HTERT RPE-1 (cell line): ENCODE results near the gene ARID5B.

Experiments used
- in situ Hi-C: fragments of 300-500 bp; cut with MboI; formaldehyde crosslinking; loops from 4 replicates; pipeline ENCODE4 v1.14.3; 2020; ENCODE audit warnings: low sequenced_read_pairs

ARID5B gene

DNA sequence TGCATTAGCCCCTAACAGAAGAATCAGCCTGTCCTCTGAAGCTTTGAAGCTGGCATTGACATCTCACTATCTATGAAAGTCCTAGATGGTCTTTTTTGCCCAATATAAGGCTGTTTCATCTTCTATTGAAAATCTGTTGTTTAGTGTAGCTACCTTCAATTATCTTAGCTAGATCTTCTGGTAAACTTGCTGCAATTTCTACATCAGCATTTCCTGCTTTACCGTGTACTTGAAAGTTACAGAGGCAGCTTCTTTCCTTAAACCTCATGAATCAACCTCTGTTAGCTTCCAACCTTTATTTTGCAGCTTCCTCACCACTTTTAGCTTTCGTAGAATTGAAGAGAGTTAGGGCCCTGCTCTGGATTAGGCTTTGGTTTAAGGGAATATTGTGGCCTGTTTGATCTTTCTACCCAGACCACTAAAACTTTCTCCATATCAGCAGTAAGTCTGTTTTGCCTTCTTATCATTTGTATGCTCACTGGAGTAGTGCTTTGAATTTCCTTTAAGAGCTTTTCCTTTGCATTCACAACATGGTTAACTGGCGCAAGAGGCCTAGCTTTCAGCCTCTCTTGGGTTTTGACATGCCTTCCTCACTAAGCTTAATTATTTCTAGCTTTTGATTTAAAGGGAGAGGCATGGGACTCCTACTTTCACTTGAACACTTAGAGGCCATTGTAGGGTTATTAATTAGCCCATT lies 32.5 kb downstream of the ARID5B start:
- in situ Hi-C loops = no loop called here

DNA sequence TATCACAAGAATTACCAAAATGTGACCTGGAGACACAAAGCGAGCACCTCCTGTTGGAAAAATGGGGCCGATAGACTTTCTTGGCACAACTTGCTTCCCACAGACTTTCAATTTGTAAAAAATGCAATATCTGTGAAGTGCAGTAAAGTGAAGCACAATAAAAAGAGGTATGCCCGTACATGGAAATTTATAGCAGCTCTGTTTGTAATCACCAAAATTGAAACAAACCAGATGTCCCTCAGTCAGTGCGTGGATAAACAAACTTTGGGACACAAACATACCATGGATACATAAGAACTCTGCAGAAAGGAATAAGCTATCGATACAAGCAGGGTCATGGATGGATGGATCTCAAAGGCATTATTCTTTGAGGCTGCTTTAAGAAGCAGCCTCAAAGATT lies 33.6 kb downstream of the ARID5B start:
- in situ Hi-C loops = no loop called here

DNA sequence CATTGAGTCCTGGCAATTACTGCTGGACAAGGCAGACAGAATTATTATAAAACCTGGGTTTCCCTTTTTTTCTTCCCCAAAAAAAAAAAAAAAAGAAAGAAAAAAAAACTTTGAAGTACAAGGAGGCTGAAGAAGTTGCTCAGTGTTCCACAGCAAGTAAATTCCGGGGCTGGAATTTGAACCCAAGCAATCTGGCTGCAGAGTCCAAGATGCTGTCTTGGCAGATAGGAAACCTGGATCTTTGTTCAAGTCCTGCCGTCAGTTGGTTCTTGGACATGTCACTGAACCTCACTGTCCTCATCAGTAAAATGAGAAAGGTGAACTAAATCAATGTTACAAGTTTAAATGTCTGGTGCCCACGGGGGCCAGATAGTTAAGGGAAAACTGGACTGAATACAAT lies 35.3 kb downstream of the ARID5B start:
- in situ Hi-C loops = no loop called here

DNA sequence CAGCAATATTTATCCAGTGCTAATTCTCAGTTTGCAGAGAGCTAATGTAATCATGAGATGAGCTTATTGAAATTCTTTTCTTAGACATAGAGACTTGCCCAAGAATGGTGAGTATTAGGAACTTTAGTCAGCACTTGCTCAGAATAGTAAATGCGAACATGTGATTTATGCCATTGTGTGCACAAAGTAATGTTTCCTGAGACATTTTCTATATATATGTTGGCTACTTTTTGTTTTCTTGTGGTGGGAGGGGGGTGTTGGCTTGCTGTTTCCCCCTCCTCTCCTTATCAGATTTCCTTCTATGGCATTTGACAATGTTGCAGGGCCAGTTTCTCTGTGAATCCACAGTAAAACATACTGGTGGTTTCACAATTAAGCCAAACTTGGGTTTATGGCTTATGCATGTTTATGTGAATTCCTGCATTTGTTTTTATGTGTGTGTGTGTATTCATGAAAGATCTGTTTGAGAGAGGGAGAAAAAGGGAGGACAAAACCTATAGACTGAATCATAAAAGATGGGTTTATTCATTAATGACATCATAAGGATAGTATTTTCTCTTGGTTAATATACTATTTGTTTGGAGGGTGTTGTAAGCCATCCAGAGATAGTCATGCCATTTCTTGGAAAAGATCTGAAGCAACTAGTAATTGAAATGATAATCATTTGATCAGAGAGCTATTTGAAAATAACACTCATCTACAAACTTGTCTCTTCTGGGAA lies 36.3 kb downstream of the ARID5B start:
- in situ Hi-C loops = no loop called here

DNA sequence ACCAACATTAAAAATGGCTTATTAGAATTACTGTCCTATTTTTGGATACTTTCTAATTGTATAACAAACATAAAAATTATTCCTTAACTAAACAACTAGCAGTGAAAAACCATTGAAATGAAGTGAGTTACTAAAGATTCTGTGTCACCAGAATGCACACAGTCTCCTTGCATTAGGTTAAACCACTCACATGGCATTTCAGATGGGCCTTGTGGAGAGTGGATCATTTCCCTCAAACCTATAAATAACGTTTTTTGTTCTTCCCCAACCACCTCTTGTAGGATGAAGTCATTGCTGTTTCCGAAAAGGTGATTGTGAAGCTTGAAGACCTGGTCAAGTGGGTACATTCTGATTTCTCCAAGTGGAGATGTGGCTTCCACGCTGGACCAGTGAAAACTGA lies 38.4 kb downstream of the ARID5B start:
- in situ Hi-C loops = no loop called here

DNA sequence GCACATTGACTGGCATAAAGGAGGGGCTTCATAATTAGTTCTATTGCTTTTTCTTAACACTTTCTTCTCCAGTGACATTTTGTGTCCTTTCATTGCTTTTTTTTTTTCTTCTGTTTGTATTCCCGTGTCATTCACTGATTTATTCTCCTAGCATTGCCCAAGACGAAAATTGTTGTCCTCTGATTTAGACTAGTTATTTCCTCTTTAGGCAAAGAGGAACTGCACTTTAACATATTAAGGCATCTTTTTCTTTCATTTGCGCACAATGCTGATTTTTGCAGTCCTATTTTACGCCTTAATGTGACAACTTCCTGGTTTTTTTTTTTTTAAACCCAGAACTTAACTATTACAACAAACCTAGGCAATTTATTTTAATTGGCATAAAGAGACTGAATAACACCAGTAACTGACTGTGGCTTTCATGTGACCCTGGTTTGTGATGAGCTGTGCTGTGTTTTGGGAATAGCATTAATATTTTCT lies 39.7 kb downstream of the ARID5B start:
- in situ Hi-C loops = no loop called here

DNA sequence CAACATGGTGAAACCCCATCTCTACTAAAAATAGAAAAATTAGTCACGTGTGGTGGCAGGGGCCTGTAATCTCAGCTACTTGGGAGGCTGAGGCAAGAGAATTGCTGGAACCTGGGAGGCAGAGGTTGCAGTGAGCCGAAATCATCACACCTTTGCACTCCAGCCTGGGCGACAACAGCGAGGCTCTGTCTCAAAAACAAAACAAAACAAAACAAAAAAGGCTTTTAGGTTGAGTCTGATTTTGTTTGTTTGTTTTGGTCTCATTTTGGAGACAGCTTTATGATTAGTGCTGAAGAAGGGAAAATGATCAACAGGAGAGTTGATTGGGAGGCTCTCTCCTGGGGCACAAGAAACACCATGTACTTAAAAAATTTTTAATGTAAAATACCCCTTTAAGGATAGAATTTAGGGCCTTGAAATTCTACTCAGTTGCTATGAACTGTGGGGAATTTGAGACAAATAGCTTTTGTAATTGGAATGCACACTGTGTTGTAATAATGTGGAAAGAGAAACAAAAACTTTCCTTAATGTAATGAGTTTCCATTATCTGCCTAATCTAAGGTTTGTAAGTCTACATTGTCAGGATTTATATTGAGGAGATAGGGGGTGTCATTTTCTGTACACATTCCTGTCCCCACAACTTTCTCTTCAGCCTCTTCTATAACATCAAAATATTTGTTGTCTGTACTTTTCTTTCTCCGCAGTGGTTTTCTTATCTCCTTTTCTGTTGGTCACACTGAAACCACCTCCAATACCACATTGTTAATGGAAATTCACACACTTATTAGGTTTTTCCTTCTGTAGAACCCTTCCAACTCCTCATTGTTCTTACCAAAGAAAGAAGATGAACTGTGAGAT lies 41.3 kb downstream of the ARID5B start:
- in situ Hi-C loops = no loop called here

DNA sequence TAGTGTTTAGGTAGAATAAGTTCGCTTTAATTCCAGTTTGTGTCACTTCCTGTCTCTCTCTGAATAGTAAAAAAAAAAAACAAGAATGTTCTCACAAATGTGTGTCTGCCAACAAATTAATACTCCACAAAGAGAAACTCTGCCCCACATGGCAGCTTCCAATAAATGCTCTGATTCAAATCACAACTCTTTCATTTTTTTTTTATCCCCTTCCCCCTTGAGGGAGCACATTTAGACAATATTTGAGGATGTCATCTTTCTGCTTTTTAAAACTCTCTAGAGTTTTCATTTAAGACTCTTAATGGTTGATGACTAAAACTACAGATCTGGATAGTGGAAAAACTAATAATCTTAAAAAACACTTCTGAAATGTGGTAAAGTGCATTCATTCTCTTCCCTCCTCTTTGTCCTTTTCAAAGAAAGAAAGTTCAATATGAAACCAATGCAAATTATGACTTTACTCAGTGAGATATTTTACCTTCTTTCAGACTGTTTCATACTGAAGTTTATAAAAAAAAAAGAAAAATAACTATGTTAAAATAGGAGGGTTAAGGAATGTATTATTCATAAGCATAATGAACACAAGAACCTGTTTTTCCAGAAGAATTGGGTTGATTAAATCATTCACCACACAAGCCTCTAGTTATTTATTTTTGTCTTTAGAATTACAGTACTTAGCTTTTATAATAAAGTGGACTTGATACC lies 42.3 kb downstream of the ARID5B start:
- in situ Hi-C loops = no loop called here

DNA sequence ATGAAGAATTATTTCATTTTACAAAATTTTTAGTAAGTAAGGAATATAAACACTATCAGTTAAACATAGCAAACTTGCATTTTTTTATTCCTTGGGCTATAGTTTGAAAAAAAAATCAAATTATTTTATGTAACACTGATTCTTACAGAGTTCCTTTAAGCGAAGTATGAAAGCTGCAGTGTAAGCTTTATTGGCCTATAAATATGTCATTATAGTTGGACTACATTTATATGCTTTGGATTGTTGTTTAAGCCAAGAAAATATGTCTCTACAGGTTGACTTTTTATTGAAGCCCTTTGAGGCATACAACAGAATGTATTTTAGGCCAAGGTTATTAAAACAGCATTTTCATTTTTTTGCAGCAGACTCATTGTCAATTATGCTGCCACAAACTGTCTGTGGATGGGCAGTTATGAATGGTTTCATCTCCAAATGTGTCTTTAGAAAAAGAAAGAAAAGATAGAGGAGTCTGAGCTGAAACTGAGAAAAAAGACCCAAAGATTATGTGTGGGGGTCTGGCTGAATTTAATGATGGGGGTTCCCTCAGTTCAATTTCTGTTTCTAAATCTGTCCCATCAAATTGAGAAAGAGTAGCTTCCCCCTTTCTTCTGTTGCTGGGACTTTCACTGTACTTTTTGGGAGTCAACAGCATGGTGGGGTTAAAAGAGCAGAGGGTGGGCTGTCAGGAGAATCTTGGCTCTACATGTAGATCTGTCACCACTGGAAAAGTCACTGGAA lies 43.1 kb downstream of the ARID5B start:
- in situ Hi-C loops = no loop called here

DNA sequence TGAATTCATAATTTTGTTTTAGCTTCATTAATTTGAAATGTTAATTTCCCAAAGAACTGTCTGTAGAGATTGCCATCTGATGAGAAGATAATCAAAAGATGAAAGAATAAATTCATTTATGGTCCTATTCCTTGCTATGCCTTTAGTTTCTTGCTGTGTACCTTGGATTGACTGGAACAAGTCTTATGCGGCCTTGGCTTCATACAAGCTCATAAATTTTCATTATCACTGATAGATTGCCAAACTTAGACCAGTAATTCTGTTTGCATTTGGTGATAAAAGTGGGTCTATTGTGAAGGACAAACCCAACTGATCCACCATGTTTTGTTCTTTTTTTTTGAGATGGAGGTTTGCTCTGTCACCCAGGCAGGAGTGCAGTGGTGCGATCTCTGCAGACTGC lies 48.2 kb downstream of the ARID5B start:
- in situ Hi-C loops = no loop called here

DNA sequence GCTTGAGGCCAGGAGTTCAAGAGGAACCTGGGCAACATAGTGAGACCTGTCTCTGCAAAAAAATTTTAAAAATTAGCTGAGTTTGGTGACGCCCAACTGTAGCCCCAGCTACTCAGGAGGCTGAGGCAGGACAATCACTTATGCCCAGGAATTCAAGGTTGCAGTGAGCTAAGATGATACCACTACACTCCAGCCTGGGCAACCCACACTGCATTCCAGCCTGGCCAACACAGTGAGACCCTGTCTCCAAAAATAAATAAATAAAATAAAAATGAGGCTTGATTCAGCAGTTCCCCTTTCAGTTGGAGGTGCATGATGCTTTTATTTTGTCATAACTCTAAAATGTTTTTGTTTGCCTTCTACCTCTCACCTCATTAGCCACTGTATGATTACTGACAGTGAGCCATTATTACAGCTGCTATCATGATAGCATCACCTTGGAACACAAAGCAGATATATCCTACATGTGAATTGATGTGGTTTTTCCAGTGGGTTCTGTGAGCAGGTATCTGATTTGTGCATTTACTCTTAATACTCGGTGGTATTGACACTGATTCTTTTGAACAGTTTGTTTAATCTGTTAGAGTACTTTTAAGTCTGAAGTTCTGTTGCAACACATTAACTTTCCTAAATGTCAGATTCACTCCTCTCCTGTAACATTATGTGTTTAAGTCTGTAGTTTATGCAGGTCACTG lies 49.1 kb downstream of the ARID5B start:
- in situ Hi-C loops = no loop called here

DNA sequence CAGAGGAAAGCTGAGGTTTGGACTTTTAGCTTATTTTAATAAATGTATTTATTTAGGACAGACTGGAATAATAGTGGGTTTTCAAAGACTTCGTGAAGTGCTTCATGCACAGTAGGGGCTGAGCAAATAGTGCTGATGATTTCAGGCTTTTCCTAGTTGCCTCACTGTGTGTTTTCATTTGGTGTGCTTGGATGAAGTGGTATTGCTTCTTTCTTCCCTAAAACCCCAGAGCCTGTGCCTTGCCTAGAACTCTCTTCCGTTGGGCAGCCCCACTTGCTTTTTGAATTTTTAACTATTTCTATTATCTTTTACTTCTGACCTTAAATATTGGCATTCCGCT lies 49.6 kb downstream of the ARID5B start:
- in situ Hi-C loops = no loop called here

DNA sequence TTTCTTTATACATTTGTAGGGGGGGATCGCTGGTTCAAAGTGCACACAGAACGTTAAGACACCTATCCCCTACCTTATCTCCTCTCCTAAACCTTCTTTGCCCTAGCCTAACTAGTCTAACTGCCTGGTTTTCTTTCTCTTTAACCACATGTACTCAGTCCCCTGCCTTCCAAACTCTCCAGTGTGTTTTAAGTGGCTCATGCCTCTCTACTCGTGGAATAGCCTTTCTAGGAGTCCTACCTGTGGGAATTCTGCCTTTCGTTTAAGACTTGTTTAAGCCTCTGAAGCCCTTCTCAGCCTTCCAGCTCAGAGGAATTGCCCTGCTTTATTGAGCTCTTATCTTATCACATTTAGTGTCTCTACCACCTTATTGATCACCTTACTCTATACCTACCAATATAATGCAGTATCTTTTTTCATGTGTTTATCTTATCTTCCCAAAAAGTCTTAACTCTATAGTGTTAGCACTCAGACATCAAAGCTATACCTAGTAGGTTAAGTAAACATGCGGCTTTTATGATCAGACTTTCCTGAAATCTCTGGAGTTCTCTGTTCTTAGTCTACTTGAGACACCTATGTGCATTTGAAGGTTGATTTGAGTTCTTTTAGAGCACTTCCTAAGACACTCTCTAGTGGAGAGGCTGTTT lies 50.7 kb downstream of the ARID5B start:
- in situ Hi-C loops = no loop called here

DNA sequence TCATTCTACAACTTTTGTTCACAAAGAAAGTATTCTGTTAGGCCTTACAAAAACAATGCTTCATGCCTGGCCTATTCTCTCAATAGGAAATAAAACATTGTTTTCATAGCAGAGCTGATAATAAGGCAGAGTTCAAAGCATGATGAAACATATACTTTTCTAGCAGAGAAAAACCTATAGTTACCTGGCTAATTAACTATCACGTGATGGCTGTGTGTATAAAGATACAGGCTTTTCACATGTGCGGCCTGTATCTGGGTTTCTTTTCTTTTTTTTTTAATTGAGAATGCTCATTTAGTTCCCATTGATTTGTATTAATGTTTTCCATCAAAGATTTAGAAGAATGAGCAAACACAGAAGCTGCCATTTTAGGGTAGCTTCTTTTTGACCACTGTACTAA lies 51.7 kb downstream of the ARID5B start:
- in situ Hi-C loops = no loop called here

DNA sequence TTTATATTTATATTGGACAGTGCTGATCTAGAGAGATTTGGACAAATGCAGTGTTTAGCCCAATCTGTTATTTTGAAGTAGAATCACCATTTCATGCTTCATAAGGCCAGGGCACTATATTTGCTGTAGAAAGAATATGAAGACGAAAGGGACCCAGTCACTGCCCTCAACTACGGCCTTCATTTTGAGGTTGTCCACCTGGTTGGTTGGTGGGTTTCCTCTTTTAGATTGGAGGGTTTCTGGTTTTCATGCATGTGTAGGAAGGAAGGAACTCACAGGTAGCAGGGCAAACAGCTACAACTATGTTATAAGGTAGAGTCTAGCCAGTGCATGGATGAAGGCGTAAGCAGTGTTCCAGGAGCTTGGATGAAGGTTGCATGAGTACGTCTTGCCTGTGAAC lies 56.3 kb downstream of the ARID5B start:
- in situ Hi-C loops = no loop called here

DNA sequence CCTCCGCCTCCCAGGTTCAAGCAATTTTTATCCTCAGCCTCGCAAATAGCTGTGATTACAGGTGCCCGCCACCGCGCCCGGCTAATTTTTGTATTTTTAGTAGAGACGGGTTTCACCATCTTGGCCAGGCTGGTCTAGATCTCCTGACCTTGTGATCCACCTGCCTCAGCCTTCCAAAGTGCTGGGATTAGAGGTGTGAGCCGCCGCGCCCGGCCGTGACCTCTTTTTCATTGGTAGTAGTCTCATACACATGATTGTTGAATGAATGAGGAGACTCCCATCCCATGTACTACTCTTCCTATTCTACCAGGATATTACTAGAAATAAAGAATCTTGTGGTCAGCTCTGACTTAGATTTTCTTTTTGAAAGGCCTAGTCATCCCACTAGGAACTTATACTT lies 56.8 kb downstream of the ARID5B start:
- in situ Hi-C loops = no loop called here

DNA sequence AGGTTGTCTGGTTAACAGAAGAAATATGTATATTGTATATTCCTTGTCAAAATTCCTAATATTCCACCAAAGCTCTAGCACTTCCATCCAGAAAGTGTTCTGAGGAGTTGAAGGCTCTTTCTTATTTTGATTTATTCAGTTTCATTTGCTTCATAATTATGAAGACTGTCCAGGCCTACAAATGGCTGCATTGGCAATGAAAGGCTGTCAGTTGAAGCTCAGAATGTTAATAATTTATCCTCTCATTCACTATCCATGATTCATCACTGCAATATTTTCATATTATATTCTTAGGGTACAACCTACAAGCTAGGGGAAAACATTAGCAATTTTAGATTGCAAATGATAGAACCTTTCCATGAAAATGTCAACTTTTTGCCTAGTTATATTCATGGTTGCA lies 57.3 kb downstream of the ARID5B start:
- in situ Hi-C loops = no loop called here

DNA sequence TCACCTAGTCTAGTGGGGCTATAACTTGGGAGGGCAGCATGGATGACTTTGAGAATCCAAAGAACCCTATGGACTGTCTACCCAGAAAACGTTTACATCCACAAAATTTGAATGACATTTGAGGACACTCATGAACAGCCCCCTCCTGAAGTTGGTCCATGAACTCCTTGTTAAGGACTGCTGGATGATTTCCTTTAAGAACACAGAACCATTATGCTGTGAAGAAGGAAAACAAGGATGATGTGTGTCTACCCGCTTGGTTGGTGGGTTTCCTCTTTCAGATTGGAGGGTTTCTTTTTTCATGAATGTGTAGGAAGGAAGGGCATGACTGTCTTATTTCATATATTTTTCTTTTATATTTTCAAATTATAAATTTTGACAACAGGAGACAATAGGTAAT lies 58.3 kb downstream of the ARID5B start:
- in situ Hi-C loops = no loop called here

DNA sequence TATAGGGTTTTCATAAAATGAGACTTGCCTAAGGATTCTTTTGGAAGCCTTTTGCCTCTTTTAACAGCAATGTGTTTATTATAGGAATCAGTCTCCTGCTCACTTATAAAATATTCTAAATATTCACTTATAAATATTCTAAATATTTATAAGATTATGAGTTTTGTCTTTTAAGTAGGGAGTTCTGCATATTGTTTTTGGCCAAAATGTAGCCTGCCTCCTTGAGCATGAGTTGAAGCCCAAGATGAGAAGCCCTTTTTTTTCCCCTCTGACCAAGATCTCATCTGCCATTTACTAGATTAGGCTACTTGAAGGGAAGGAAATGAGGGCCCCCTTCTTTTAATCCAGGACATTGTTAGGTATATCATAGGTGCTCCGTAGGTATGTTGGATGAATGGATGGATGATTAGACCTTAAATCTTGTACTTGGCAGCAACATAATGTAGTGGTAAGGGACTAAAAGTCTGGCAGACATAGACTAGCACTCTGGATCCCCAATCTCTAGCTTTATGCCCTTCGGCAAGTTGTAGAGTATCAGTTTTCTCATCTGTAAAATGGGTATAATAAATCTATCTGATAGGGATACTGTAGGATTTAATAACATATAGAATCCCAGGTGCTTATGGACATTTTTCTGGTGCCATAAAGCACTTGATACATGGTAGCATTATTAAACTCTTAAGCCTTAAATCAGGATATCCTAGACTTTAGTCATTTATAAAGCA lies 59.1 kb downstream of the ARID5B start:
- in situ Hi-C loops = no loop called here
